Activated naive CD4-positive, alpha-beta T cell treated with anti-CD3 and anti-CD28 coated beads, Interleukin-2, amount 10 ng/mL, durations not matched to agents 7 days and 5 days (primary cell): Measurements from ENCODE around the gene SH3PXD2A.
A peak's percentile ranks its signal among the peaks of the same experiment; 100 is the strongest.

Source experiments
- CTCF ChIA-PET: fragments of 350-600 bp; sonication (Branson Sonifier 250); formaldehyde crosslinking; loops from one replicate; lab custom pipeline; 2021; ENCODE audit warnings: antibody characterized with exemption; lab: Charles Lee
- DNase-seq: peaks from one replicate; pipeline ENCODE4 v3.0.0-alpha.2; 2020
- H3K27ac Mint-ChIP-seq: one replicate; pipeline ENCODE4 v1.8.0; 2021; ENCODE audit warnings: mild to moderate bottlenecking, moderate library complexity, mixed read lengths
- H3K27me3 Mint-ChIP-seq: one replicate; pipeline ENCODE4 v1.8.0; 2021; ENCODE audit warnings: mild to moderate bottlenecking, mixed read lengths
- H3K36me3 Mint-ChIP-seq: one replicate; pipeline ENCODE4 v1.8.0; 2021; ENCODE audit warnings: mixed read lengths
- H3K4me1 Mint-ChIP-seq: one replicate; pipeline ENCODE4 v1.8.0; 2021; ENCODE audit warnings: mixed read lengths
- H3K4me3 Mint-ChIP-seq: one replicate; pipeline ENCODE4 v1.8.0; 2021; ENCODE audit warnings: mild to moderate bottlenecking, moderate library complexity, mixed read lengths
- H3K9me3 Mint-ChIP-seq: one replicate; pipeline ENCODE4 v1.8.0; 2021; ENCODE audit warnings: mixed read lengths

SH3PXD2A gene

DNA sequence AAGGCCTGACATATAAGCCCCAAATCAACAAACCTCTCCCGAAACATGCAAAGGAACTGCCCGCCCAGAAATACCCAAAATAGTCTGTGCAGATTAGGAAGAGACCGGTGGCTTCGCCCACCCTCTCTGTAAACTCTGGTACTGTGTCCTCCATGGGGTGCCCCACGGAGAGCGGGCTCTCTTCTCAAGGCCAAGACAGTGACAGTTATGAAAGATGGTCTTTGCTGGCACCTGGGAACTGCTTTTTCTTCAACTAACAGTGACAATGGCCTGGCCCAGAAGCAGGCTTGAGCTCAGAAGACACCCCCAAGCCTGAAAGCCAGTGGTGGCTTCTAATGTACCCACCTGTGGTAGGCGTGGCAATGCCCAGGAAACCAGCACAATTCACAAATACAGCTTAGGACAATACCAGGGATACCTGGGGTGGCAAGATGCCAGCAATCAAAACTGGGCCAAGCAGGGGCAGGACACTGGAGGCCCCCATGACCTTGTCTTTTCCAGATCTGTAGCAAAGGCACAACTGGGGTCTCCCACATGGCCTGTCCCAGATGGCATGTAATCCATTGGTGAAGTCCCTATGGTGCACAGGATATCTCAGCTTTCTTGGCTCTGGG, 254.3 kb downstream of the SH3PXD2A start:
- CTCF ChIA-PET = interaction anchor here (3.2 kb wide), 1 partner anchor 85 kb away, joined by 19 read pairs; no protein-coding TSS in a partner anchor
- no peaks in the 10 kb centered on the region for H3K4me1 Mint-ChIP-seq
- H3K9me3 Mint-ChIP-seq = no peaks in the 10 kb centered on the region
- DNase-seq = no peak
- peaks cover 10% of the 10 kb centered on the region for H3K36me3 Mint-ChIP-seq
- no peak overlapping the region for H3K27ac Mint-ChIP-seq
- no peaks in the 10 kb centered on the region for H3K27me3 Mint-ChIP-seq
- no peak overlapping the region for H3K4me3 Mint-ChIP-seq

DNA sequence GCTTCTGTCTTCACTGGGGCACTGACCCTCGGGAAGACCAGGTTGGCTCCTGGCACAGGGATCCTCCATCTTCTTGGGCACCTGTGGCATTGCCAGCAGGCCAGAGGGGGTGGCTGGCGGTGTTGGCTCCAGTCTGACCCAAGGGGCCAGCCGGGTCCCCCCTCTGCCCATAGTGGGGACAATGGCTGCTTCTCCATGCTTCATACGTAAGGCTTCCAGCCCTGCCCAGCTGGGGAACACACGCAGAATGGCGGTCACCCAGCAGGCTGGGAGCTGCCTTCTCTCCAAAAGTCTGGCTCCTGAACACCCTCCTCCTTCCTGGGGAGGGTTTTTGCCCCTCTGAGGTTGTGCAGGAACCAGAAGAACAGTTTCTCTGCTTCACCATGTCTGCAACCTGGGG, 255.1 kb downstream of the SH3PXD2A start:
- Mint-ChIP-seq H3K27me3 (no peaks in the 10 kb centered on the region), H3K36me3 (peaks cover 5% of the 10 kb centered on the region), H3K4me1 (no peaks in the 10 kb centered on the region), H3K4me3 (no peak overlapping the region), H3K27ac (no peak overlapping the region), H3K9me3 (no peaks in the 10 kb centered on the region)
- CTCF ChIA-PET = interaction anchor here (3.2 kb wide), 1 partner anchor 86 kb away, joined by 19 read pairs; no protein-coding TSS in a partner anchor
- DNase-seq = no peak

DNA sequence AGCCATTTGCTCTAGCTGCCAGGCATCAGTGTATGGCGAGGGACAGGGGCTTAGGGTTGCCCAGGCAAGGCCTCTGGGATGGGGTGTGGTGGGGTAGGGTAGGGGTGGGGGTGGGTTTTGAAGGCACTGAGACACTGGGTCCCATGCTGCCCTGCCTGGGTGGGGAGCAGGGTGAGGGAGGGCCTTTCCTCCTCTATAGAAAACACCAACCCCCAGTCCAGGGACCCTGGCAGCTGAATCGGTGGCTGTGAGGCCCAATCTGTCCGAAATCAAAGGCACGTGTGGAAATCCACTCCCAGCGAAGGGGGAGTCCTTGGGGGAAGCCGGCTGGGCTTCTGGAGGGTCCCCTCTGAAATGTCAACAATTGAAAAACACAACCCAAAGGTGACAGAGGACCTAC, 255.5 kb downstream of the SH3PXD2A start:
- H3K4me3 Mint-ChIP-seq = no peak overlapping the region
- H3K4me1 Mint-ChIP-seq = no peaks in the 10 kb centered on the region
- H3K9me3 Mint-ChIP-seq = no peaks in the 10 kb centered on the region
- H3K27ac Mint-ChIP-seq = no peak overlapping the region
- H3K36me3 Mint-ChIP-seq = peaks cover 5% of the 10 kb centered on the region
- no peaks in the 10 kb centered on the region for H3K27me3 Mint-ChIP-seq
- no peak for DNase-seq
- CTCF ChIA-PET = interaction anchor here (1.8 to 3.2 kb wide), 2 partner anchors 86 to 87 kb away, joined by 11 to 19 read pairs; no protein-coding TSS in a partner anchor

DNA sequence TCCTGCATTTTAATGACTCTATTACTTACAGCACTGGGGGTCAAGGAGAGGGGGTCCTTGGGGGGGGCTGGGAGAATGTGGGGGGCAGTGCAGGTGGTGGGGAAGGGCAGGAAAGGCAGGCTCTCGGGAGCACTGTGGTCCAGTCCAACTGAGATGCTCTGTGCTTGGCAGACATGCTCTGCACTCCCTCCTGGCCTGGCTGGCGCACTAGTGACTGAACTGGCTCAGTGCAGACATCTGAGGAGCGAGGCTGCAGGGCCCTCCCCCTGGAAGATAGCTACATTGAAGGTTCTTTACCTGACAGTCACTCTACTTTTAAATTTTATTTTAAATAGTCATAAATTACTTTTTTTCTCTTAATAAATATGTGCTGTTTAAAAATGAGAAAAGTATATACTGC, 256.2 kb downstream of the SH3PXD2A start:
- H3K27ac Mint-ChIP-seq = no peak overlapping the region
- CTCF ChIA-PET = interaction anchor here (1.8 kb wide), 1 partner anchor 87 kb away, joined by 11 read pairs; no protein-coding TSS in a partner anchor

DNA sequence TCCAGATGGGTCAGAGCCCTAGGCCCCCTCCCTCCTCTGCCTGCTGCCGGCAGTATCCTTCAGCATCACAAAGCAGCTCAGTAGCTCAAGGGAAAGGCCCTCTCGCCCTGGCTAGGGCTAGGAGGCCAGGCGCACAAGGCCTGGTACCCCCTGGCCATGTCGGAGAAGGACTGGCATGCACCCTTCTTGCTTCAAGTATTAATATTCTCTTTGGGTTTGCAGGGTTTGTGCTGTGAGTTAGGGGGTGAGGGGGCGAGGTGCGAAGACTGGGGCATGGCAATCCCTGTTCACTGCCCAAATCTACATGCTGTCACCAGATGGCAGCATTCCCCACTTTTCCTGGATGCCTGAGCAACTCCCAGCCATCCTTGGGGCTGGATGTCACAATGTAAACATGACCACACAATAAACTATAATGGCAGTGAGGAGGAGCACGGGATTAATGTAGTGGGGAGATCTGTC, 256.7 kb downstream of the SH3PXD2A start:
- no peaks in the 10 kb centered on the region for H3K27me3 Mint-ChIP-seq
- peak; percentile 45 for DNase-seq
- H3K36me3 Mint-ChIP-seq = peaks cover 3% of the 10 kb centered on the region
- CTCF ChIA-PET = interaction anchor here (1.8 kb wide), 1 partner anchor 87 kb away, joined by 11 read pairs; no protein-coding TSS in a partner anchor
- no peaks in the 10 kb centered on the region for H3K4me1 Mint-ChIP-seq
- H3K27ac Mint-ChIP-seq = no peak overlapping the region
- H3K4me3 Mint-ChIP-seq = no peak overlapping the region
- no peaks in the 10 kb centered on the region for H3K9me3 Mint-ChIP-seq

More for the DNA sequence above, 256.2 kb downstream of the SH3PXD2A start:
- Mint-ChIP-seq H3K4me1 (no peaks in the 10 kb centered on the region), H3K27me3 (no peaks in the 10 kb centered on the region), H3K4me3 (no peak overlapping the region), H3K9me3 (no peaks in the 10 kb centered on the region), H3K36me3 (peaks cover 5% of the 10 kb centered on the region)
- no peak for DNase-seq

DNA sequence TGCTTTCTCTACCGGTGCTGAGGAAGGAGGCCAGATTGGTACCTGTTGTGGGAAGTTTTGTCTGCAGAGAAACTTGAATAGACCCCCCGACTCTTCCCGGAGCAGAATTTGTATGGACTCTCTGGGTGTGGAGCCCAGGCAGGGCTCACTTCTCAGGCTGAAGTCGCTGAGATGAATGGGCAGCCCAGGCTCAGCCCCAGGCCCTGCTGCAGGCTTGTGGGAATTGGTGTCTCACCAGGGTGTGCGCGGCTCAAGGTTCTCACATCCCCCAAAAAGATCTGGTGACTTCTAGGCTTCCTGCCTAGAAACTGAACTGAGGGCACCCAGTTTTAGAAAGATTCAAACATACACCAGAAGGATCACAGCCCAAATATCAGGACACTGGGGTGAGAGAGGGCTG, 258.4 kb downstream of the SH3PXD2A start:
- no peak for DNase-seq
- no peak overlapping the region for H3K27ac Mint-ChIP-seq
- H3K4me1 Mint-ChIP-seq = no peaks in the 10 kb centered on the region
- H3K27me3 Mint-ChIP-seq = no peaks in the 10 kb centered on the region
- no peak overlapping the region for H3K4me3 Mint-ChIP-seq
- H3K9me3 Mint-ChIP-seq = no peaks in the 10 kb centered on the region
- H3K36me3 Mint-ChIP-seq = no peaks in the 10 kb centered on the region
- CTCF ChIA-PET = interaction anchor here (1.0 to 3.4 kb wide), 5 partner anchors 9 to 180 kb away, joined by 3 to 21 read pairs (median 3); no protein-coding TSS in a partner anchor

DNA sequence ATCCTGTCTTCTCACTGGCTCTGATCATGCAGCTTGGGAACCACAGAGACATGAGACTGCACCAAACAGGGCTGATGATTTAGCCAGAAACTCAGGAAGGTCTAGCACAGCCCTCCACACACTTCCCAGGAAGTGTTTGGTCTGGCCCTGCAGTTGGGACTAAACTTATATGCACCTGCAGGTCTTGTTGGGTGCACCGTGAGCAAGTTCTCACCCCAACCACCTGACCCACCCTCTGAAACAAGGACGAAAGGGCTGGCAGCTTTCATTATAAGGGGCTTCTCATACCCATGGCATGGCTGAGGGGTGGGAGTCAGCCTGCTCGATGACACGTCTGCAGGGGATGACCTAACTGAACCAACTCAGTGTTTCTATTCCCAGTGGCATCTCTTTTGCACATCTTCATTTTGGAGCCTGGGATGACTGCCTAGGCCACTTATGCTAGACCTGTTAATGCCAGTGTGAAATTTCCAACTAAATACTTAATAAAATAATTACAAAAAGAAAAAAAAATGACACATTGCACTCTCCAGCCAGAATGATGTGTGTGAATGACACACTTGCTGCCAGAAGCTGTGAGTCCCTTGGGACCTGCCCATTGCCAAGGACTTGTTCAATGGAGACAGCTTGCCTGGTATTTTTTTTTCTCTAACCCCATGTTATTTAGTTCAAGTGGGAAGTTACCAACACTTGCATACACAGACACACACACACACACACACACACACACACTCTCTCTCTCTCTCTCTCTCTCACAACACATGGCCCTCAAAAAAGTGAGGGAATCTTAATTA, 259.2 kb downstream of the SH3PXD2A start:
- Mint-ChIP-seq H3K27ac (no peak overlapping the region), H3K36me3 (no peaks in the 10 kb centered on the region), H3K27me3 (no peaks in the 10 kb centered on the region), H3K4me3 (no peak overlapping the region), H3K4me1 (no peaks in the 10 kb centered on the region), H3K9me3 (no peaks in the 10 kb centered on the region)
- no peak for DNase-seq
- CTCF ChIA-PET = interaction anchor here (1.0 to 3.4 kb wide), 3 partner anchors 30 to 179 kb away, joined by 3 to 21 read pairs (median 5); no protein-coding TSS in a partner anchor

DNA sequence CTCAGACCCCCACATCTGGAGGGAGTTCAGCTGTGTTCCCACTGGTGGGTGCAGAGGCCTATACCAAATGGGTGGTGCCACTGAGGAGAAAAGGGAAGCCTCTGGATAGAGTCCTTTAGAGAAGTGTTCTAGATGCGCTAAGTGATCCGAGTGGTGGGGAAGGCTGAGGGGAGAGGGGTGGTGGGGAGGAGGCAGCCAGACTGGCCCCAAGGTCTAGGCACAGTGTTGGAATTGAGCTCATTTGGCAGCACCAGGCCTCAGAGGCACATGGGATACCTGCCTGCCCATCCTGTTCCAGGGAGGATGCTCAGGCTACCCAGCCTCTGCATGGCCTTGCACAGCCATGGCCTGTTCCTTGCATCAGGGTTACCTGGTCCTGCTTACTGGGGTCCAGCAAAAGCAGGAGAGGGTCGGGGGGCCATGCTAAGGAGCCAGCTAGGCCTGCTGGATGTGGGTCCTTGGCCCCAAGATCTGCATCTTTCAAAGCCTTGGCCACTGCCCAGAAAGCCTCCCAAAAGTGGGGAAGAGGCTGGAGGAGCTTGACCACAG, 262.3 kb downstream of the SH3PXD2A start:
- H3K27me3 Mint-ChIP-seq = no peaks in the 10 kb centered on the region
- no peak overlapping the region for H3K4me3 Mint-ChIP-seq
- DNase-seq = no peak
- peaks cover 8% of the 10 kb centered on the region for H3K4me1 Mint-ChIP-seq
- H3K36me3 Mint-ChIP-seq = no peaks in the 10 kb centered on the region
- H3K27ac Mint-ChIP-seq = no peak overlapping the region
- CTCF ChIA-PET = interaction anchor here (0.7 to 1.8 kb wide), 10 partner anchors 10 to 143 kb away, joined by 3 to 7 read pairs (median 3); no protein-coding TSS in a partner anchor
- no peaks in the 10 kb centered on the region for H3K9me3 Mint-ChIP-seq

DNA sequence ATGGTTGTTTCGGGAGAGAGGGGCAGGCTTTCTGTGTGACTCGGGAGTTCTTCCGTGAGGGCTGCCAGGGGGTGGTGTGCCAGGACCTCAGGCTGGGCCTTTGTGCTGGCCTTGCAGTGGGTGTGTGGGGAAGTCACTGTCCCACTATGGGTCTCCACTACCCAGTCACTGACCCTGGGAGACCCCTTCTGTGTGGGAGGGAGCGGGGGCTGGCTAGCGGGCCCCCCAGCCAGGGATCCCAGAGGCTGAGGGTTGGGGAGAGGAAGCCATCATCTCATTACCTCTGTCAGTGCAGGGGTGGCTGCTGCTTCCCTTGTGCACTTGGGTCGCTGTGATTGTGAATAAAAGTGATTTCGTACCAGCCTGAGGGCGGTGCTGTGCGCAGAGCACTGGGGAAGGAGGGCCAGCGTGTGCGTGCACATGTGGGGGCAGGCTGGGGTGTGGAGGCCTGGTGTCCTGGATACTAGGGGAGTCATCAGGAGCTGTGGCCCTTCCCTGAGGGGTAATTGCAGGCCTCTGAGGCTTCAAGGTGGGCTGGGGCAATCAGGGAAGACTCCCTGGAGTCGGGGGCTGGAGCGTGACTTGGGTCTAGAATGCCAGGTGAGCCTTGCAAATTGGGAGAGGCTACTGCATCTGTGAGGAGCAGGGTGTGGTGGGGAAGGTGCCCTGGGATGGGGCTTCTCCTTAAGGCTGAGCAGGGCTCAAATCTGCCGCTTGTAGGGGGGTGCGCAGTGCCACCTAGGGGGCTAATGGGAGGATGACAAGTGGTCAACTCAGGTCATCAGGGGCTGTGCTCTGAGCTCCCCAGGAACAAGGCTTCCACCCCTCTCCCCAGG, 263.0 kb downstream of the SH3PXD2A start:
- Mint-ChIP-seq H3K27me3 (no peaks in the 10 kb centered on the region), H3K9me3 (no peaks in the 10 kb centered on the region), H3K36me3 (no peaks in the 10 kb centered on the region), H3K27ac (no peak overlapping the region), H3K4me3 (no peak overlapping the region), H3K4me1 (peaks cover 10% of the 10 kb centered on the region)
- DNase-seq = peak; percentile 59
- CTCF ChIA-PET = interaction anchor here (0.7 to 1.8 kb wide), 10 partner anchors 11 to 142 kb away, joined by 3 to 7 read pairs (median 3); no protein-coding TSS in a partner anchor

DNA sequence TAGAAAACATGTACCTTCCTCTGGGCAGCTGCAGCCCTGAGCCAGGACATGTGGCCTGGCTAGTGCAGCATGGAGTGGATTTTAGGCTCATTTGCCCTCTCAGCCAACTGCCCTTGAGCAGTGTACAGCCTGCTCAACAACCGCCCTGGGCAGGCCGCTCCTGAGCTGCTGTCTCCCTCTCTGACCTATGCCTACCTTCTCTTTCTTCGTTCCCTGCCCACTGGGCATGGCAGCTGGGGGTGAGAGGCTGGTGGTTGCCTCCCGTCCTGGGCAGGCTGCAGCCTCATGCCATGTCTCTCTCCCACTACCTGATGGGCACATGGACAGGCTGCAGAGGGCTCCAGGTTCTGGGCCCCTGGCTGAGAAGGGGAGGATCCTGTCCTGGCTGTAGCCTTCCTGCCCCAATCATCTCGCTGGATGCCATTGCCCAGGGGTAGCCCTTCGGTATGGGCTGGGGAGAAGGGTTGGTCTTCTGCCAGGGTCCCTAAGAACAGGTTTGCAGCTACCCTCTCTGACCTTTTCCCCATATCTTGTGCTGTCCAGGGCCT, 264.6 kb downstream of the SH3PXD2A start:
- DNase-seq = no peak
- CTCF ChIA-PET = interaction anchor here (1.3 kb wide), 1 partner anchor 105 kb away, joined by 3 read pairs; no protein-coding TSS in a partner anchor
- H3K4me3 Mint-ChIP-seq = no peak overlapping the region
- peaks cover 2% of the 10 kb centered on the region for H3K27me3 Mint-ChIP-seq
- peaks cover 12% of the 10 kb centered on the region for H3K4me1 Mint-ChIP-seq
- no peak overlapping the region for H3K27ac Mint-ChIP-seq
- no peaks in the 10 kb centered on the region for H3K9me3 Mint-ChIP-seq
- no peaks in the 10 kb centered on the region for H3K36me3 Mint-ChIP-seq

DNA sequence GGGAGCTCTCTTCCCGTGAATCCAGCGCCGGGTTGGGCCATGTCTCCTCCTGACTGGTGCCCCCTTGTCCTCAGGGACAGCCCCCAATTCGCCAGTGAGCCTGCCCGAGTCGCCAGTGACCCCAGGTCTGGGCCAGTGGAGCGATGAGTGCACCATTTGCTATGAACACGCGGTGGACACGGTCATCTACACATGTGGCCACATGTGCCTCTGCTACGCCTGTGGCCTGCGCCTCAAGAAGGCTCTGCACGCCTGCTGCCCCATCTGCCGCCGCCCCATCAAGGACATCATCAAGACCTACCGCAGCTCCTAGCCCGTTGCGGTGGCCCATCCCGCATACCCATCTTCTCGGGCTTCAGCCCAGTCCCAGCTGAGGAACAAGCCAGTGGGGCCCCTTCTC, 265.3 kb downstream of the SH3PXD2A start:
- H3K9me3 Mint-ChIP-seq = no peaks in the 10 kb centered on the region
- peaks cover 14% of the 10 kb centered on the region for H3K4me1 Mint-ChIP-seq
- peaks cover 8% of the 10 kb centered on the region for H3K27me3 Mint-ChIP-seq
- no peaks in the 10 kb centered on the region for H3K36me3 Mint-ChIP-seq
- H3K4me3 Mint-ChIP-seq = no peak overlapping the region
- no peak for DNase-seq
- no peak overlapping the region for H3K27ac Mint-ChIP-seq
- CTCF ChIA-PET = interaction anchor here (1.2 to 2.8 kb wide), 3 partner anchors 10 to 104 kb away, joined by 3 to 12 read pairs (median 3); no protein-coding TSS in a partner anchor

DNA sequence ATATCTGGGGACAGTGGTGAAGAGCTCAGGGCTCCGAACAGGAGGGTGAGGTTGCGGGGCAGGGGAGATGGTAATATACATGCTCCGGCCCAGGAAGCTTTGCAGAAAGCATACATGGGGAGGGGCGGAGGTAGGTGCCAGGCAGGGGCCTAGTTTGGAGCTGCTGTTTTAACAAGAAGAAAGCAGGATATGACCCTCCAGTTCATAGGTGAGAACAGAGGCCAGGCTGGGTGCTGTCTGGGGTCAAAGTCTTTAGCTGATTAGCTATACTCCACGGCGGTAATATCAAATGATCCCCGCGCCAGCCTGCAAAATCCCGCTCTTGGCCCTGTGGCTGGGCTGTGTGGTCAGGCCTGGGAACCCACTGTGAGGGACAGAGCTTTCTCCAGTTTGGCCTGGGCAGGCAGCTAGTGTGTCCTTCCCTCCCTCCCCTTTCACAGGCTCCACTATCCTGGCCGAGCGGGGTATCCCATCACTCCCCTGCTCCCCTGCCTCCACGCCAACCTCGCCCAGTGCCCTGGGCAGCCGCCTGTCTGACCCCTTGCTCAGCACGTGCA, 266.2 kb downstream of the SH3PXD2A start:
- CTCF ChIA-PET = interaction anchor here (0.7 to 2.8 kb wide), 3 partner anchors 9 to 124 kb away, joined by 3 to 12 read pairs (median 3); no protein-coding TSS in a partner anchor
- no peak for DNase-seq
- Mint-ChIP-seq H3K27ac (no peak overlapping the region), H3K9me3 (no peaks in the 10 kb centered on the region), H3K27me3 (peaks cover 10% of the 10 kb centered on the region), H3K4me1 (peaks cover 16% of the 10 kb centered on the region), H3K36me3 (no peaks in the 10 kb centered on the region), H3K4me3 (no peak overlapping the region)

DNA sequence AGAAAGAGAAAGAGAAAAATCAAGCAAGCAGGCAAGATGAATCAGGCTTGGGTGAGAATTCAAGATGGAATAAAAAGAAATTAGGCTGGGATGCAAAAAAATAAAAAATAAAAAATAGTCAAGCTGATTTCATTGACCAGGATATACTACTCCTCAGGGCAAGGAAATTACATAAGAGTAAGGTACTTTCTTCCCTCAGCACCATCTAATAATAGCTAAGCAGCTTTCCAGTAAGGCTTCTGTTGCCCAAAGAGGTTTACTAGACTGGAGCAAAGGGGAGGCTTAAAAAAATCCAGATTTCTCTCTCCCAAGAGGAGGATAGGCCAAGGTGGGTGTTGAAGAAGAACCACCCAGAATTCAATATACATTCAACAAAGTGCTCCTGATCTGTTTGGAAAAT, 268.3 kb downstream of the SH3PXD2A start:
- Mint-ChIP-seq H3K27me3 (peaks cover 17% of the 10 kb centered on the region), H3K4me1 (peaks cover 31% of the 10 kb centered on the region), H3K9me3 (no peaks in the 10 kb centered on the region), H3K36me3 (no peaks in the 10 kb centered on the region), H3K27ac (no peak overlapping the region), H3K4me3 (no peak overlapping the region)
- CTCF ChIA-PET = interaction anchor here (0.7 kb wide), 1 partner anchor 22 kb away, joined by 3 read pairs; no protein-coding TSS in a partner anchor
- no peak for DNase-seq
